Common myeloid progenitor, CD34-positive (primary cell): ENCODE results near the gene LRRC71.

Experiments used
- CTCF ChIA-PET: fragments of 350-600 bp; sonication (Branson Sonifier 250); formaldehyde crosslinking; loops from one replicate; lab custom pipeline; 2021; ENCODE audit warnings: antibody characterized with exemption; lab: Charles Lee
- POLR2A ChIA-PET: fragments of 350-600 bp; sonication (Branson Sonifier 250); formaldehyde crosslinking; loops from one replicate; lab custom pipeline; 2021; ENCODE audit warnings: antibody characterized with exemption; lab: Charles Lee
- DNase-seq, 3 donors: peaks; one replicate each; pipeline versions ENCODE4 v3.0.0 to v3.0.0-alpha.2; 2013
- H3K27ac ChIP-seq, 2 experiments: 1 replicate in 1 of 2; 2 replicates in 1 of 2; pipeline ENCODE4 v1.7.0; 2013; ENCODE audit warnings: inconsistent platforms in 2 of 2, low read length in 2 of 2, mild to moderate bottlenecking in 2 of 2, low read depth in 1 of 2, moderate library complexity in 1 of 2; ENCODE audit not compliant: severe bottlenecking in 2 of 2, insufficient read depth in 1 of 2, poor library complexity in 1 of 2
- H3K27me3 ChIP-seq, 5 experiments: replicated peaks in 2 of 5; 1 replicate in 3 of 5; 2 replicates in 2 of 5; pipeline versions ENCODE4 v1.6.1 to v1.7.0; 2013; ENCODE audit warnings: low read length in 4 of 5, mild to moderate bottlenecking in 2 of 5, moderate library complexity in 2 of 5, inconsistent platforms in 1 of 5; ENCODE audit not compliant: insufficient read depth in 5 of 5, control insufficient read depth in 4 of 5
- H3K36me3 ChIP-seq, 4 experiments: 1 replicate in 2 of 4; 2 replicates in 2 of 4; pipeline versions ENCODE4 v1.6.1 to v1.7.0; 2013; ENCODE audit warnings: low read length in 3 of 4, control low read depth in 1 of 4, mild to moderate bottlenecking in 1 of 4; ENCODE audit not compliant: control insufficient read depth in 4 of 4, insufficient read depth in 4 of 4
- H3K4me1 ChIP-seq, 4 experiments: 1 replicate in 3 of 4; 2 replicates in 1 of 4; pipeline versions ENCODE4 v1.6.1 to v1.7.1; 2013; ENCODE audit warnings: low read length in 3 of 4, mild to moderate bottlenecking in 3 of 4, control low read depth in 1 of 4, inconsistent platforms in 1 of 4, moderate library complexity in 1 of 4; ENCODE audit not compliant: control insufficient read depth in 4 of 4, insufficient read depth in 4 of 4; ENCODE audit errors: control extremely low read depth in 1 of 4
- H3K4me3 ChIP-seq, 7 experiments: 1 replicate in 4 of 7; 2 replicates in 3 of 7; pipeline versions ENCODE4 v1.5.1 to v1.7.0; 2013; ENCODE audit warnings: mild to moderate bottlenecking in 7 of 7, low read length in 6 of 7, moderate library complexity in 6 of 7, inconsistent platforms in 2 of 7, low read depth in 2 of 7, control low read depth in 1 of 7; ENCODE audit not compliant: insufficient read depth in 4 of 7, control insufficient read depth in 1 of 7; ENCODE audit errors: extremely low read depth in 1 of 7
- H3K9me3 ChIP-seq, 5 experiments: 1 replicate in 4 of 5; 2 replicates in 1 of 5; pipeline versions ENCODE4 v1.6.1 to v1.7.1; 2013; ENCODE audit warnings: low read length in 4 of 5, mild to moderate bottlenecking in 2 of 5, inconsistent platforms in 1 of 5, low read depth in 1 of 5, moderate library complexity in 1 of 5; ENCODE audit not compliant: control insufficient read depth in 4 of 5, insufficient read depth in 2 of 5; ENCODE audit errors: control extremely low read depth in 1 of 5
- WGBS: methylation state at CpG from one replicate; pipeline ENCODE4 v1.1.5; 2013; ENCODE audit not compliant: insufficient coverage; 5-methylcytosine and 5-hydroxymethylcytosine counted together

The LRRC71 gene

GRCh38 chr1:156877433-156878170 lies 42.8 kb upstream of the LRRC71 start:
- ChIA-PET POLR2A (no interaction called here), CTCF (interaction anchor here (1.3 to 10.7 kb wide), 4 partner anchors 9 to 217 kb away, joined by 3 to 75 read pairs (median 5); partner anchors contain the start of gene PEAR1)
- H3K36me3 ChIP-seq, result no peaks in the 10 kb centered on the region
- DNase-seq, result no peak
- no peak overlapping the region for H3K27ac ChIP-seq
- H3K4me1 ChIP-seq, result no peaks in the 10 kb centered on the region
- WGBS, result 100% methylated on average over 3 of the region's 5 CpGs
- H3K9me3 ChIP-seq, result no peaks in the 10 kb centered on the region
- H3K4me3 ChIP-seq, result no peak overlapping the region
- H3K27me3 ChIP-seq, result peaks cover 0 to 31% (median 11%) of the 10 kb centered on the region in 5 experiments

GRCh38 chr1:156879876-156880275 lies 40.6 kb upstream of the LRRC71 start:
- WGBS, result 93% methylated on average over 16 of the region's 21 CpGs
- H3K4me1 ChIP-seq, result no peaks in the 10 kb centered on the region
- H3K4me3 ChIP-seq, result no peak overlapping the region
- no peaks in the 10 kb centered on the region for H3K9me3 ChIP-seq
- CTCF ChIA-PET, result interaction anchor here (0.6 to 10.7 kb wide), 6 partner anchors 12 to 189 kb away, joined by 3 to 75 read pairs (median 3); partner anchors contain the start of genes NTRK1 and PEAR1
- no peaks in the 10 kb centered on the region for H3K36me3 ChIP-seq
- no peak for DNase-seq
- POLR2A ChIA-PET, result no interaction called here
- H3K27ac ChIP-seq, result no peak overlapping the region
- H3K27me3 ChIP-seq, result peaks cover 0 to 32% (median 11%) of the 10 kb centered on the region in 5 experiments

- Histone ChIP-seq H3K4me1 (no peaks in the 10 kb centered on the region), H3K27me3 (peaks cover 0 to 32% (median 9%) of the 10 kb centered on the region in 5 experiments), H3K27ac (no peak overlapping the region), H3K4me3 (no peak overlapping the region), H3K36me3 (no peaks in the 10 kb centered on the region), H3K9me3 (no peaks in the 10 kb centered on the region)
- WGBS, result 88% methylated on average over 1 of the region's 5 CpGs
- DNase-seq, result no peak
- ChIA-PET CTCF (interaction anchor here (0.8 to 12.7 kb wide), 9 partner anchors 11 to 189 kb away, joined by 3 to 104 read pairs (median 3); partner anchors contain the start of genes NTRK1 and PEAR1), POLR2A (no interaction called here)
Measured at GRCh38 chr1:156880473-156880872, 40.0 kb upstream of the LRRC71 start.

GRCh38 chr1:156881101-156881500 lies 39.3 kb upstream of the LRRC71 start:
- H3K4me3 ChIP-seq, result no peak overlapping the region
- no peaks in the 10 kb centered on the region for H3K4me1 ChIP-seq
- 84% methylated on average over 8 of the region's 10 CpGs for WGBS
- H3K9me3 ChIP-seq, result no peaks in the 10 kb centered on the region
- no peak for DNase-seq
- ChIA-PET CTCF (interaction anchor here (0.8 to 12.7 kb wide), 7 partner anchors 11 to 190 kb away, joined by 3 to 104 read pairs (median 3); partner anchors contain the start of genes NTRK1 and PEAR1), POLR2A (no interaction called here)
- no peak overlapping the region for H3K27ac ChIP-seq
- H3K27me3 ChIP-seq, result peaks cover 0 to 28% (median 6%) of the 10 kb centered on the region in 5 experiments
- no peaks in the 10 kb centered on the region for H3K36me3 ChIP-seq

DNA sequence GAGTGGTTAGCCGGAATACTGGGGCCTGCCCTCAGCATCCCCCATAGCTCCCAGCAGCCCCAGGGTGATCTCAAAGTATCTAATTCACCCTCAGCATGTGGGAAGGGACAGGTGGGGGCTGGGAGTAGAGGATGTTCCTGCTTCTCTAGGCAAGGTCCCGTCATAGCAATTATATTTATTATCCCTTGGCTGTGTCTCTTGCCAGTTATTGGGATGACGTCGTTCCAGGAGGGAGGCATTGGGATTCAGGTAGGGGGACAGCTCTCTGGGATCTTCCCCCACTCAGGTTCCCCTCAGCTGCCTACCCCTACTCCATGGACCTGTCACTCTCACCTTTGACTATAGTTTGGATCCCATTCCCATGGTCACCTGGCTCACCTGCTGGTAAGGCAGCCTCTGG lies 38.8 kb upstream of the LRRC71 start:
- POLR2A ChIA-PET, result no interaction called here
- Histone ChIP-seq H3K4me3 (no peak overlapping the region), H3K27ac (no peak overlapping the region), H3K9me3 (no peaks in the 10 kb centered on the region), H3K27me3 (peaks cover 0 to 26% (median 10%) of the 10 kb centered on the region in 5 experiments), H3K4me1 (no peaks in the 10 kb centered on the region), H3K36me3 (no peaks in the 10 kb centered on the region)
- CTCF ChIA-PET, result interaction anchor here (1.3 to 12.7 kb wide), 4 partner anchors 10 to 83 kb away, joined by 4 to 104 read pairs (median 42); partner anchors contain the start of gene PEAR1
- no peak for DNase-seq
- 100% methylated on average over 2 of the region's 4 CpGs for WGBS

DNA sequence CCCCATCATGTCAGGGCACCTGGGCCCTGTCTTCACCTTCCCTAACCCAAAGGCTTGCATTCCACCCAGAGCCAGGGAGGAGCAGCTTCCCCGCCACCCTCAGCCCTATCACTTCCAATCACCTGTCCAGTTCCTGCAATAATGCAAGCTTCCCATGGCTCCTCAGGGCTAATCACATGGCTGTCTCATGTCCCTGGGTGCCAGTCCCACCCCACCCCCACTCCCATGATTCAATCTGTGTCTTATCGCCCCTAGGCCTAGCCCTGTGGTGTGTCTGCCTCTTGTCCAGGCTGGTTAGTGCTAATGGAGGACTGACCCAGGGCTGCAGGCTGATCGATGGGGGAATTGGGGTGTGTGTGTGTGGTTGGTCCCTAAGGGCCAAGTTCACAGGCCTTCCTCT lies 37.9 kb upstream of the LRRC71 start:
- Histone ChIP-seq H3K4me1 (no peaks in the 10 kb centered on the region), H3K27ac (no peak overlapping the region), H3K27me3 (peaks cover 0 to 28% (median 16%) of the 10 kb centered on the region in 5 experiments), H3K36me3 (no peaks in the 10 kb centered on the region), H3K9me3 (no peaks in the 10 kb centered on the region), H3K4me3 (no peak overlapping the region)
- WGBS, result 95% methylated on average over 2 of the region's 3 CpGs
- POLR2A ChIA-PET, result no interaction called here
- CTCF ChIA-PET, result interaction anchor here (1.3 to 12.7 kb wide), 5 partner anchors 9 to 84 kb away, joined by 4 to 201 read pairs (median 75); partner anchors contain the start of genes LRRC71 and PEAR1
- no peak for DNase-seq

DNA sequence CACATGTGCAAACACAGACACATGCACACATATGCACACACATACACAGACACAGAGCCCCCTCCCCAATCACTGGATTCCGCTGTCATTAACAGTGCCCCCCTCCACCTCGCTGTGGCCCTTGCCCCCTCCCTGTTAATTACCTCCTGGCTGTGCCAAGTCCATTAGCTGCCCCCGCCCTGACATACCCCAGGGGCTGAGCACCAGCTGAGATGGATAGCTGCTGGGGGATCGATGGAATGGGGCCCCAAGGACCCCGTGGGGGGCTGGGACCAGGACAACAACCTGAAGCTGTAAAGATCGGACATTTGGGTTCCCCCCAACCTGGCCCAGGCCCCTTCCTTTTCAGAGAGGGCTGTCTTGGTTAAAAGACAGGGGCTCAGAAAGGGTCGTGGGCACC lies 36.5 kb upstream of the LRRC71 start:
- no peak overlapping the region for H3K27ac ChIP-seq
- no peak for DNase-seq
- no peaks in the 10 kb centered on the region for H3K9me3 ChIP-seq
- no peaks in the 10 kb centered on the region for H3K36me3 ChIP-seq
- CTCF ChIA-PET, result interaction anchor here (1.2 to 12.7 kb wide), 5 partner anchors 9 to 85 kb away, joined by 3 to 201 read pairs (median 101); partner anchors contain the start of genes LRRC71 and NTRK1
- no peak overlapping the region for H3K4me3 ChIP-seq
- 76% methylated on average over 4 of the region's 7 CpGs for WGBS
- POLR2A ChIA-PET, result no interaction called here
- peaks cover 0 to 18% (median 11%) of the 10 kb centered on the region in 5 experiments for H3K27me3 ChIP-seq
- no peaks in the 10 kb centered on the region for H3K4me1 ChIP-seq
